IMR-90 (cell line): ENCODE data around the gene GRIA2. TPM values are rescaled to one million over a fixed set of nuclear protein-coding genes. Genes with fewer than 3 reads are reported as not detected.

Source experiments
- ATAC-seq: fragments of 200-7000 bp; cut with Tn5 transposase; 2 replicates; pipeline ENCODE4 v1.9.1; 2020; ENCODE audit warnings: low read depth, mild to moderate bottlenecking, moderate library complexity
- BruUV-seq: library from RNA; stranded (reverse); fragments of 400-500 nt; replicated peaks from 2 replicates; lab custom pipeline; 2021; lab: Mats Ljungman, UMichigan
- CTCF ChIA-PET: fragments of 300-600 bp; formaldehyde crosslinking; extraction: SDS; loops from one replicate; lab custom pipeline; 2021; ENCODE audit warnings: antibody characterized with exemption; lab: Yijun Ruan, JAX
- POLR2A ChIA-PET: fragments of 300-600 bp; sonication (Branson Sonifier 250); formaldehyde crosslinking; loops from one replicate; lab custom pipeline; 2022; ENCODE audit warnings: antibody characterized with exemption; ENCODE audit not compliant: unreplicated experiment; lab: Charles Lee
- DNase-seq: peaks from one replicate; pipeline ENCODE4 v3.0.0; 2013
- H2AFZ ChIP-seq: replicated peaks from 2 replicates; pipeline ENCODE3; 2013; ENCODE audit warnings: low read length, mild to moderate bottlenecking; ENCODE audit not compliant: poor library complexity
- H2AK5ac ChIP-seq: 2 replicates; pipeline ENCODE4 v1.6.1; 2013; ENCODE audit warnings: low read depth, low read length, inconsistent platforms
- H2AK9ac ChIP-seq: replicated peaks from 2 replicates; pipeline ENCODE3; 2013; ENCODE audit warnings: mild to moderate bottlenecking, low read depth, low read length, moderate library complexity; ENCODE audit not compliant: poor library complexity
- H2BK120ac ChIP-seq: 2 replicates; pipeline ENCODE4 v1.6.1; 2013; ENCODE audit warnings: low read depth, low read length, inconsistent platforms
- H2BK15ac ChIP-seq: 3 replicates; pipeline ENCODE4 v1.6.1; 2013; ENCODE audit warnings: low read depth, low read length, inconsistent platforms
- H2BK20ac ChIP-seq: 2 replicates; pipeline ENCODE4 v1.6.1; 2013; ENCODE audit warnings: low read depth, mild to moderate bottlenecking, inconsistent platforms, low read length, moderate library complexity
- H2BK5ac ChIP-seq: 2 replicates; pipeline ENCODE4 v1.6.1; 2013; ENCODE audit warnings: mild to moderate bottlenecking, low read depth, low read length, inconsistent platforms; ENCODE audit not compliant: poor library complexity, severe bottlenecking
- H3K14ac ChIP-seq: replicated peaks from 2 replicates; pipeline ENCODE4 v1.6.1; 2013; ENCODE audit warnings: low read depth, low read length, inconsistent platforms
- H3K18ac ChIP-seq: 2 replicates; pipeline ENCODE4 v1.6.1; 2013; ENCODE audit warnings: low read depth, low read length, control low read depth
- H3K23ac ChIP-seq: 2 replicates; pipeline ENCODE4 v1.6.1; 2013; ENCODE audit warnings: low read depth, low read length, inconsistent platforms
- H3K27ac ChIP-seq: 2 replicates; pipeline ENCODE4 v1.5.1; 2013; ENCODE audit warnings: mild to moderate bottlenecking, control low read depth, low read length; ENCODE audit not compliant: insufficient read depth
- H3K27me3 ChIP-seq: 2 replicates; pipeline ENCODE4 v1.6.1; 2013; ENCODE audit warnings: low read length; ENCODE audit not compliant: control insufficient read depth, insufficient read depth
- H3K36me3 ChIP-seq: 2 replicates; pipeline ENCODE4 v1.6.1; 2013; ENCODE audit warnings: low read length, mixed read lengths; ENCODE audit not compliant: control insufficient read depth, insufficient read depth
- H3K4ac ChIP-seq: 2 replicates; pipeline ENCODE4 v1.6.1; 2013; ENCODE audit warnings: low read depth, low read length, inconsistent platforms
- H3K4me1 ChIP-seq: 2 replicates; pipeline ENCODE4 v1.6.1; 2013; ENCODE audit warnings: low read length, mixed read lengths; ENCODE audit not compliant: control insufficient read depth, insufficient read depth
- H3K4me2 ChIP-seq: 2 replicates; pipeline ENCODE4 v1.6.1; 2013; ENCODE audit warnings: low read depth, mild to moderate bottlenecking, control low read depth, low read length, moderate library complexity
- H3K4me3 ChIP-seq: 2 replicates; pipeline ENCODE4 v1.5.1; 2013; ENCODE audit warnings: low read depth, mild to moderate bottlenecking, control low read depth, low read length, moderate library complexity; ENCODE audit not compliant: insufficient read depth
- H3K56ac ChIP-seq: 2 replicates; pipeline ENCODE4 v1.6.1; 2013; ENCODE audit warnings: low read length, inconsistent platforms; ENCODE audit not compliant: insufficient read depth; ENCODE audit errors: extremely low read depth
- H3K79me1 ChIP-seq, 2 experiments: 2 replicates each; pipeline ENCODE4 v1.6.1; 2013; ENCODE audit warnings: low read length in 2 of 2, inconsistent platforms in 1 of 2, low read depth in 1 of 2
- H3K9ac ChIP-seq: 2 replicates; pipeline ENCODE4 v1.6.1; 2013; ENCODE audit warnings: low read depth, low read length, control low read depth
- H3K9me1 ChIP-seq: 2 replicates; pipeline ENCODE4 v1.6.1; 2013; ENCODE audit warnings: low read length, inconsistent platforms; ENCODE audit not compliant: insufficient read depth
- H3K9me3 ChIP-seq: 2 replicates; pipeline ENCODE4 v1.6.1; 2013; ENCODE audit warnings: low read length; ENCODE audit not compliant: control insufficient read depth, insufficient read depth
- H4K20me1 ChIP-seq: 2 replicates; pipeline ENCODE4 v1.6.1; 2013; ENCODE audit warnings: low read length, inconsistent platforms; ENCODE audit not compliant: insufficient read depth
- H4K5ac ChIP-seq: 2 replicates; pipeline ENCODE4 v1.6.1; 2013; ENCODE audit warnings: mild to moderate bottlenecking, low read depth, low read length, control low read depth
- H4K8ac ChIP-seq, 2 experiments: 2 replicates each; pipeline ENCODE4 v1.6.1; 2013; ENCODE audit warnings: low read depth in 2 of 2, low read length in 2 of 2, control low read depth in 1 of 2, inconsistent platforms in 1 of 2
- H4K91ac ChIP-seq: 2 replicates; pipeline ENCODE4 v1.6.1; 2013; ENCODE audit warnings: low read depth, low read length, inconsistent platforms; ENCODE audit not compliant: insufficient read depth
- FOS ChIP-seq: fragments of 150-350 bp; IDR thresholded peaks from 2 replicates; pipeline ENCODE4 v1.6.1; 2016; ENCODE audit warnings: low read depth, low read length
- MAFK ChIP-seq: IDR thresholded peaks from 2 replicates; pipeline ENCODE4 v1.6.1; 2012; ENCODE audit warnings: low read depth, low read length, improper control_type of control experiment
- WGBS, 2 experiments: methylation state at CpG; one replicate each; pipeline versions ENCODE4 v1.1.5 to v1.1.7; 2013; ENCODE audit warnings: missing lambda C conversion rate in 2 of 2; ENCODE audit not compliant: insufficient read length in 1 of 2; ENCODE audit errors: extremely low coverage in 2 of 2; 5-methylcytosine and 5-hydroxymethylcytosine counted together
- dilution Hi-C: fragments of 300-500 bp; cut with HindIII; formaldehyde crosslinking; loops from one replicate; pipeline ENCODE4 v1.14.3; 2018; ENCODE audit warnings: low sequenced_read_pairs; ENCODE audit not compliant: unreplicated experiment
- in situ Hi-C: fragments of 300-500 bp; cut with MboI; formaldehyde crosslinking; loops from 3 replicates; pipeline ENCODE4 v1.14.3; 2019; ENCODE audit warnings: low sequenced_read_pairs, inconsistent platforms, mixed read lengths
- intact Hi-C: fragments of 100-400 bp; cut with micrococcal nuclease; formaldehyde crosslinking; loops from 2 replicates; pipeline ENCODE4 v1.10.0; 2022
- polyA plus RNA-seq, 3 experiments: library from polyadenylated mRNA; depleted of rRNA; stranded (reverse); fragments of >200 nt; gene quantifications; 2 replicates each; pipeline ENCODE4 v1.2.3, GENCODE V29; 2012; ENCODE audit warnings: low replicate concordance in 1 of 3
- total RNA-seq: library from RNA; depleted of rRNA; stranded (reverse); fragments of >200 nt; gene quantifications from 2 replicates; pipeline ENCODE4 v1.2.3, GENCODE V29; 2012

GRIA2 gene
- total and polyA plus RNA-seq, 2 of the 4 experiments (the other 2 are of a cell fraction) = not detected

DNA sequence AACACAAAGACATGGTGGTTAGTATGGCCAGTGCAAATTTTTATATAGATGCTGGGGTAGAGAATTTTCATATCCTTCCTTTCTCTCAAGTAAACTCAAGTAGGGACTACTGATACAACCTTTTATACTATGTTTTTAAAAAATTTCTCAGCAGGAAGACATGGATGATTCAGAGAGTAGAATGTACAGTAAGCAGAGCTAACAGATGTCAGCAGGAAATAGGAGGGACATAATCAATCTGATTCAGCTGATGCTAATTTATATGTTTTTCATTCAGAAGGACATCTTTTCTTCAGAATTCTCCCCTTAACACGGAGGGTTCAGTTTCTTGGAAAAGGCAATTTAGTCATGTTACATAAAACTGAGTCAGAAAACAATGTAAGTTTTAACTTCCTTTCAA, 95.4 kb downstream of the GRIA2 start:
- Histone ChIP-seq H3K4me3 (no peak overlapping the region), H3K56ac (no peak overlapping the region), H3K4ac (no peak overlapping the region), H4K91ac (no peak overlapping the region), H2BK120ac (no peak overlapping the region), H3K27me3 (no peaks in the 10 kb centered on the region), H3K9ac (no peak overlapping the region), H3K4me2 (no peak overlapping the region), H3K14ac (no peak overlapping the region), H4K20me1 (no peaks in the 10 kb centered on the region), H2BK20ac (no peak overlapping the region), H4K5ac (no peak overlapping the region), H2BK5ac (no peak overlapping the region), H4K8ac (no peak overlapping the region), H3K4me1 (no peaks in the 10 kb centered on the region), H3K27ac (no peak overlapping the region), H3K9me3 (no peaks in the 10 kb centered on the region), H3K18ac (no peak overlapping the region), H2AK5ac (no peak overlapping the region), H3K79me1 (no peaks in the 10 kb centered on the region), H3K36me3 (no peaks in the 10 kb centered on the region), H2AK9ac (no peak overlapping the region), H3K9me1 (no peaks in the 10 kb centered on the region), H2BK15ac (no peak overlapping the region), H3K23ac (no peak overlapping the region), H2AFZ (no peak overlapping the region)
- ATAC-seq = no peak
- in situ Hi-C loops = no loop called here
- dilution Hi-C loops = no loop called here
- CTCF ChIA-PET = no interaction called here
- intact Hi-C loops = no loop called here
- POLR2A ChIA-PET = no interaction called here
- DNase-seq = no peak
- no peak for TF ChIP-seq MAFK
- no peak for TF ChIP-seq FOS
- no TSS peak for BruUV-seq
- no CpG with 5 or more reads among the region's 1 CpG for WGBS, 2 experiments
